D721Med (cell line): ENCODE measurements around the gene MBTPS1.

Experiments
- DNase-seq: peaks from one replicate; pipeline ENCODE4 v3.0.0; 2011; ENCODE audit warnings: low spot score; ENCODE audit not compliant: insufficient read length
- FAIRE-seq: peaks from 2 replicates; lab custom pipeline; 2011; peaks lifted over from hg19 to GRCh38; lab: Jason Lieb, UNC
- TF ChIP-seq, protein P1 (sequence below): IDR thresholded peaks from 2 replicates; pipeline ENCODE4 v1.5.1; 2012; ENCODE audit warnings: mild to moderate bottlenecking, control low read depth; ENCODE audit not compliant: insufficient read depth; ENCODE audit errors: missing control alignments

MBTPS1 gene

GRCh38 chr16:84026606-84027005, 90.1 kb downstream of the MBTPS1 start:
- DNase-seq (no peak), FAIRE-seq (no peak)
- TF ChIP-seq, protein P1, sequence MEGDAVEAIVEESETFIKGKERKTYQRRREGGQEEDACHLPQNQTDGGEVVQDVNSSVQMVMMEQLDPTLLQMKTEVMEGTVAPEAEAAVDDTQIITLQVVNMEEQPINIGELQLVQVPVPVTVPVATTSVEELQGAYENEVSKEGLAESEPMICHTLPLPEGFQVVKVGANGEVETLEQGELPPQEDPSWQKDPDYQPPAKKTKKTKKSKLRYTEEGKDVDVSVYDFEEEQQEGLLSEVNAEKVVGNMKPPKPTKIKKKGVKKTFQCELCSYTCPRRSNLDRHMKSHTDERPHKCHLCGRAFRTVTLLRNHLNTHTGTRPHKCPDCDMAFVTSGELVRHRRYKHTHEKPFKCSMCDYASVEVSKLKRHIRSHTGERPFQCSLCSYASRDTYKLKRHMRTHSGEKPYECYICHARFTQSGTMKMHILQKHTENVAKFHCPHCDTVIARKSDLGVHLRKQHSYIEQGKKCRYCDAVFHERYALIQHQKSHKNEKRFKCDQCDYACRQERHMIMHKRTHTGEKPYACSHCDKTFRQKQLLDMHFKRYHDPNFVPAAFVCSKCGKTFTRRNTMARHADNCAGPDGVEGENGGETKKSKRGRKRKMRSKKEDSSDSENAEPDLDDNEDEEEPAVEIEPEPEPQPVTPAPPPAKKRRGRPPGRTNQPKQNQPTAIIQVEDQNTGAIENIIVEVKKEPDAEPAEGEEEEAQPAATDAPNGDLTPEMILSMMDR = no peak

DNA sequence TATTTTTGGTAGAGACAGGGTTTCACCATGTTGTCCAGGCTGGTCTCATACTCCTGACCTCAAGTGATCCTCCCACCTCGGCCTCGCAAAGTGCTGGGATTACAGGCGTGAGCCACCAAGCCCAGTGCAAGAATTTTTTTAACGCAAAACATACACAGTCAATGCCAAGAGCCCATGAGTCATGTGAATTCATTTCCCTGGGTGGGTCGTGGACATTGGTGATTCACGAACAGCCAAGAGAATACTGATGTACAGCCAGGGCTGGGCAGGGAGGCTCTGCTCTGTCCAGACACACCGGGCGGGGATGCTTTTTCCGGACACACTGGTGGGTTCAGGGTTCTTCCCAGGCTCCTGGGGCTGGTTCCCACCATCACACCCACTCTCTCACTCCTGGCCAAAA, 91.9 kb downstream of the MBTPS1 start:
- DNase-seq = no peak
- FAIRE-seq = no peak
- TF ChIP-seq, protein P1 = no peak

GRCh38 chr16:84022644-84023043, 94.1 kb downstream of the MBTPS1 start:
- no peak for FAIRE-seq
- DNase-seq = no peak
- TF ChIP-seq, protein P1 = no peak

DNA sequence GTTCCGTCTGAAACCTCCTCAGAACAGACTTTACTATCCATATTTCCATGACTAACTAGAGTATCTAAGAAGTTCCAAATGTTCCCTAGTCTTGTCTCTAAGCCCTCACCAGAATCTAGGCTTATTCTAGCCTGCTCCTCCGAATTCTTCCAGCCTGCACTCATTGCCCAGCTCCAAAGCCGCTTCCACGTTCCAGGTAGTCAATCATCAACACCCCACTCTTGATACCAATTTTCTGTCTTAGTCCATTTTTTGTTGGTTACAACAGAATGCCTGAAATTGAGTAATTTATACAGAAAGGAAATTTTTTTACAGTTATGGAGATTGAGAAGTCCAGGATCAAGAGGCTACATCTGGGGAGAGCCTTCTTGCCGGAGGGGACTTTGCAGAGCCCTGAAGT, 95.3 kb downstream of the MBTPS1 start:
- FAIRE-seq (no peak), DNase-seq (no peak)
- TF ChIP-seq, protein P1 = no peak

GRCh38 chr16:84020353-84020752, 96.4 kb downstream of the MBTPS1 start:
- FAIRE-seq (no peak), DNase-seq (no peak)
- TF ChIP-seq, protein P1 = no peak

DNA sequence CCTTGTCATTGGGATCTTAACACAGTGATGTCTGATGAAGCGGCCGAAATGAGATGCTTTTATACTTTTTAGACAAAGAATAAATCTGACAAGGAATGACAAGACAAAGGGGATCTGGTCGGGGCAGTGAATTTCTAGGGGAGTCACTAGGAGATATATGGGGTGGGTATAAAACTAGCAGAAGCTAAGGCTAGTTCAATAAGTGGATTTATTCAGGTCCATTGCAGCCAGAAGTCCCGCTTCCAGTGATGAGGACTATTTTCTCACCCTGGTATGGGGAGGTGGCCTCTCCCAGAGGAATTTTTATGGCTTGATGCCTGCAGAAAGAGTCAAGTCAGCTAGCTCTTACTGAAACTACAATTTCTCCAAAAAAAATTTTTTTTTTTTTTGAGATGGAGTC, 98.0 kb downstream of the MBTPS1 start:
- TF ChIP-seq, protein P1 = no peak
- FAIRE-seq = no peak
- no peak for DNase-seq

GRCh38 chr16:84016477-84016876, 100.3 kb downstream of the MBTPS1 start:
- DNase-seq (no peak), FAIRE-seq (no peak)
- TF ChIP-seq, protein P1 = no peak
